SU-DHL-6 (cell line): Measurements from ENCODE around the gene ASIP.

Experiments used
- H2AFZ ChIP-seq: fragments of 200-600 bp; sonication (generic); 2 replicates; pipeline ENCODE4 v1.6.1; 2014; ENCODE audit warnings: low read depth, mild to moderate bottlenecking, moderate library complexity, mixed read lengths, antibody characterized with exemption, low read length; ENCODE audit not compliant: severe bottlenecking
- H3F3A ChIP-seq: fragments of 200-600 bp; shearing (Covaris generic); 2 replicates; pipeline ENCODE4 v1.6.0; 2016; ENCODE audit warnings: antibody characterized with exemption, mild to moderate bottlenecking; ENCODE audit not compliant: insufficient read depth
- H3K27ac ChIP-seq: fragments of 200-600 bp; sonication (generic); 2 replicates; pipeline ENCODE4 v1.5.1; 2016; ENCODE audit warnings: low read depth, mild to moderate bottlenecking, low read length, moderate library complexity, mixed read lengths
- H3K27me3 ChIP-seq: fragments of 200-600 bp; sonication (generic), shearing (Covaris generic); 2 replicates; pipeline ENCODE4 v1.6.0; 2014; ENCODE audit warnings: mild to moderate bottlenecking, low read length
- H3K36me3 ChIP-seq: fragments of 200-600 bp; sonication (generic); 2 replicates; pipeline ENCODE4 v1.6.1; 2014; ENCODE audit warnings: mild to moderate bottlenecking, low read length, mixed read lengths
- H3K4me2 ChIP-seq: fragments of 300-600, 200-600 bp; shearing (Covaris generic), sonication (generic); 2 replicates; pipeline ENCODE4 v1.6.0; 2014; ENCODE audit warnings: low read length, low read depth, mild to moderate bottlenecking; ENCODE audit not compliant: poor library complexity, severe bottlenecking
- H3K4me3 ChIP-seq: fragments of 200-600 bp; sonication (generic); 2 replicates; pipeline ENCODE4 v1.5.1; 2014; ENCODE audit warnings: antibody characterized with exemption, low read length, mild to moderate bottlenecking, mixed read lengths; ENCODE audit not compliant: insufficient read depth, poor library complexity, severe bottlenecking
- H3K79me2 ChIP-seq: fragments of 200-600 bp; sonication (generic); 2 replicates; pipeline ENCODE4 v1.6.1; 2014; ENCODE audit warnings: mild to moderate bottlenecking, low read length, moderate library complexity; ENCODE audit not compliant: insufficient read depth
- H3K9ac ChIP-seq: fragments of 200-600 bp; sonication (generic); 2 replicates; pipeline ENCODE4 v1.7.0; 2014; ENCODE audit warnings: mild to moderate bottlenecking, low read length
- H3K9me2 ChIP-seq: fragments of 200-600 bp; sonication (generic); replicated peaks from 2 replicates; pipeline ENCODE4 v1.6.1; 2014; ENCODE audit warnings: low read length; ENCODE audit not compliant: insufficient read depth
- H3K9me3 ChIP-seq: fragments of 200-600 bp; sonication (generic); 2 replicates; pipeline ENCODE4 v1.6.1; 2014; ENCODE audit warnings: low read length, mixed read lengths; ENCODE audit not compliant: insufficient read depth
- H4K20me1 ChIP-seq: fragments of 200-600 bp; sonication (generic); 2 replicates; pipeline ENCODE4 v1.6.1; 2014; ENCODE audit warnings: low read depth, mild to moderate bottlenecking, antibody characterized with exemption, low read length, moderate library complexity, mixed read lengths
- CTCF ChIP-seq: fragments of 200-600 bp; sonication (generic); IDR thresholded peaks from one replicate; pipeline ENCODE4 v1.5.1; 2017; ENCODE audit warnings: antibody characterized with exemption, mild to moderate bottlenecking, low read length, moderate library complexity; ENCODE audit not compliant: insufficient read depth, poor library complexity, severe bottlenecking
- EZH2phosphoT487 ChIP-seq: fragments of 200-600 bp; sonication (generic), shearing (Covaris generic); conservative IDR thresholded peaks from 2 replicates; pipeline ENCODE4 v1.6.1; 2018; ENCODE audit warnings: mild to moderate bottlenecking, antibody characterized with exemption, low read length, moderate library complexity, mixed read lengths

Gene ASIP

GRCh38 chr20:34215711-34216381 lies 25.4 kb upstream of the ASIP start:
- Histone ChIP-seq H3K9ac (no peak overlapping the region), H3K36me3 (peaks cover 7% of the 10 kb centered on the region), H3K27ac (no peak overlapping the region), H3F3A (no peaks in the 10 kb centered on the region), H3K9me3 (peaks cover 6% of the 10 kb centered on the region; the same call in 1 of the 2 replicates), H3K27me3 (peaks cover 3% of the 10 kb centered on the region; the same call in 1 of the 2 replicates), H2AFZ (no peak overlapping the region), H3K4me3 (no peak overlapping the region), H3K9me2 (no peaks in the 10 kb centered on the region), H3K4me2 (no peak overlapping the region), H4K20me1 (no peaks in the 10 kb centered on the region), H3K79me2 (no peaks in the 10 kb centered on the region)
- TF ChIP-seq EZH2phosphoT487 (no peak), CTCF (no peak)

- H3F3A ChIP-seq: no peaks in the 10 kb centered on the region
- H3K27ac ChIP-seq: no peak overlapping the region
- no peak overlapping the region for H3K4me2 ChIP-seq
- H3K4me3 ChIP-seq: no peak overlapping the region
- H3K9ac ChIP-seq: no peak overlapping the region
- H4K20me1 ChIP-seq: no peaks in the 10 kb centered on the region
- peaks cover 6% of the 10 kb centered on the region for H3K36me3 ChIP-seq
- H3K9me3 ChIP-seq: peaks cover 5% of the 10 kb centered on the region; the same call in 1 of the 2 replicates
- H3K9me2 ChIP-seq: no peaks in the 10 kb centered on the region
- no peak overlapping the region for H2AFZ ChIP-seq
- H3K79me2 ChIP-seq: no peaks in the 10 kb centered on the region
- TF ChIP-seq CTCF: no peak
- no peak for TF ChIP-seq EZH2phosphoT487
- H3K27me3 ChIP-seq: peaks cover 3% of the 10 kb centered on the region; the same call in 1 of the 2 replicates
Measured at GRCh38 chr20:34216382-34216742, 24.9 kb upstream of the ASIP start.

- Histone ChIP-seq H3K79me2 (no peaks in the 10 kb centered on the region), H3K4me3 (no peak overlapping the region), H3K4me2 (no peak overlapping the region), H3K27me3 (no peaks in the 10 kb centered on the region), H3K36me3 (no peaks in the 10 kb centered on the region), H3K9me3 (no peaks in the 10 kb centered on the region), H3K27ac (no peak overlapping the region), H3K9ac (no peak overlapping the region), H3K9me2 (no peaks in the 10 kb centered on the region), H2AFZ (no peak overlapping the region), H4K20me1 (no peaks in the 10 kb centered on the region), H3F3A (no peaks in the 10 kb centered on the region)
- TF ChIP-seq CTCF: no peak
- TF ChIP-seq EZH2phosphoT487: no peak
Measured at GRCh38 chr20:34220561-34220960, 20.7 kb upstream of the ASIP start.
